NT2/D1 (cell line): Measurements from ENCODE around the gene MGAM2.

Experiments used
- YY1 ChIP-seq: IDR thresholded peaks from 2 replicates; pipeline ENCODE4 v1.6.1; 2011; ENCODE audit not compliant: insufficient read length, insufficient read depth
- ZNF274 ChIP-seq: IDR thresholded peaks from 2 replicates; pipeline ENCODE4 v1.6.1; 2011; ENCODE audit warnings: mild to moderate bottlenecking, low read depth, low read length

DNA sequence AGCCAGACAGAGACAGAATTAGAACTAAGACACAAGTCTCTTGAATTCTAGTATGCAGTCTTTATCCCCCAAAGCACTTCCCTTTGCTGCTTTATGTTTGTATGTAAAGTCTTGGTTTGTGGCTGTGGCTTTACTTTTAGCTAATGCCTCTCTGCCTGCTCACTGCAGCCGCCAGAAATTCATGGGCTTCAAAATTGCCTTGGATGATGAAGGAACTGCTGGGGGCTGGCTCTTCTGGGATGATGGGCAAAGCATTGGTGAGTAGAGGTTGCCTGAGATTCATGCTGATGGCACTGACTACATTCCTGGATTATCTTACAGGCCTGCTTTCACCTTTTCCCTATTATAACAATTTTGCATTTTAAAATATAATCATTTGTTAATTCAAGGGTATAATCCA lies 10.9 kb upstream of the MGAM2 start:
- TF ChIP-seq YY1 (no peak), ZNF274 (no peak)
